HCT116 (cell line): ENCODE results near the gene FNDC7. TPM values are rescaled to one million over a fixed set of nuclear protein-coding genes. Genes with fewer than 3 reads are reported as not detected.

Source experiments
- ATAC-seq: fragments of 200-7000 bp; cut with Tn5 transposase; 2 replicates; pipeline ENCODE4 v1.9.1; 2020; ENCODE audit warnings: mild to moderate bottlenecking, moderate library complexity
- BruUV-seq: library from RNA; stranded (reverse); fragments of 400-500 nt; replicated peaks from 2 replicates; lab custom pipeline; 2021; lab: Mats Ljungman, UMichigan
- CTCF ChIA-PET: fragments of 300-600 bp; sonication (Branson Sonifier 250); formaldehyde crosslinking; loops from one replicate; lab custom pipeline; 2021; ENCODE audit warnings: antibody characterized with exemption; lab: Charles Lee
- POLR2A ChIA-PET: fragments of 300-600, 350-600 bp; sonication (Branson Sonifier 250); formaldehyde crosslinking; loops from one replicate; lab custom pipeline; 2021; ENCODE audit warnings: antibody characterized with exemption; lab: Charles Lee
- RAD21 ChIA-PET, 2 experiments: fragments of 300-600 bp; sonication (Branson Sonifier 250); formaldehyde crosslinking; loops; one replicate each; lab custom pipeline; 2023; ENCODE audit warnings: low total read pairs in 2 of 2; ENCODE audit not compliant: uncharacterized antibody in 2 of 2, unreplicated experiment in 2 of 2, low non-redundant PET in 1 of 2; lab: Charles Lee
- DNase-seq: peaks from one replicate; pipeline ENCODE4 v3.0.0-alpha.2; 2010; ENCODE audit warnings: low read depth, low spot score
- H2AFZ ChIP-seq: fragments of 200-600 bp; shearing (Covaris generic), sonication (generic); 2 replicates; pipeline ENCODE4 v1.6.1; 2017; ENCODE audit warnings: low read depth, mixed run types, mixed read lengths, antibody characterized with exemption, low read length; ENCODE audit not compliant: poor library complexity, severe bottlenecking
- H3K27ac ChIP-seq: 2 replicates; pipeline ENCODE4 v1.5.1; 2012; ENCODE audit warnings: low read depth, low read length
- H3K27me3 ChIP-seq: fragments of 200-600 bp; sonication (generic); 2 replicates; pipeline ENCODE4 v1.6.1; 2016; ENCODE audit warnings: mixed run types, low read length, mixed read lengths; ENCODE audit not compliant: insufficient read depth
- H3K36me3 ChIP-seq, 2 experiments: fragments of 200-500 bp in 1 of 2; fragments of 200-600 bp in 1 of 2; sonication (Bioruptor generic) in 1 of 2; sonication (generic) in 1 of 2; 2 replicates each; pipeline versions ENCODE4 v1.5.1 to v1.6.1; 2014 to 2016; ENCODE audit warnings: low read length in 2 of 2, inconsistent platforms in 1 of 2, mixed read lengths in 1 of 2, mixed run types in 1 of 2; ENCODE audit not compliant: insufficient read depth in 2 of 2, control insufficient read depth in 1 of 2
- H3K4me1 ChIP-seq, 2 experiments: fragments of 200-600 bp in 1 of 2; sonication (generic) in 1 of 2; 2 replicates each; pipeline versions ENCODE4 v1.5.1 to v1.6.1; 2012 to 2017; ENCODE audit warnings: low read length in 2 of 2, inconsistent platforms in 1 of 2, mild to moderate bottlenecking in 1 of 2, mixed read lengths in 1 of 2, mixed run types in 1 of 2, moderate library complexity in 1 of 2; ENCODE audit not compliant: insufficient read depth in 2 of 2, control insufficient read depth in 1 of 2
- H3K4me2 ChIP-seq: fragments of 200-600 bp; sonication (generic); 2 replicates; pipeline ENCODE4 v1.6.1; 2017; ENCODE audit warnings: mixed run types, low read length, mixed read lengths
- H3K4me3 ChIP-seq, 2 experiments: fragments of 200-600 bp in 1 of 2; sonication (generic) in 1 of 2; replicated peaks in 1 of 2; 2 replicates each; pipeline ENCODE4 v1.5.1; 2011 to 2016; ENCODE audit warnings: low read length in 2 of 2, control low read depth in 1 of 2, low read depth in 1 of 2, mild to moderate bottlenecking in 1 of 2, mixed read lengths in 1 of 2, mixed run types in 1 of 2
- H3K79me2 ChIP-seq: fragments of 200-600 bp; sonication (generic); 2 replicates; pipeline ENCODE4 v1.6.1; 2017; ENCODE audit warnings: mild to moderate bottlenecking, mixed run types, low read length, moderate library complexity, mixed read lengths; ENCODE audit not compliant: insufficient read depth
- H3K9ac ChIP-seq: fragments of 200-600 bp; sonication (generic); 2 replicates; pipeline ENCODE4 v1.6.1; 2016; ENCODE audit warnings: low read length, mixed read lengths
- H3K9me2 ChIP-seq: fragments of 200-600 bp; sonication (generic), shearing (Covaris generic); 2 replicates; pipeline ENCODE4 v1.6.1; 2017; ENCODE audit warnings: mixed run types, mild to moderate bottlenecking, moderate library complexity; ENCODE audit not compliant: insufficient read depth
- H3K9me3 ChIP-seq, 2 experiments: fragments of 200-500 bp in 1 of 2; fragments of 200-600 bp in 1 of 2; sonication (Bioruptor generic) in 1 of 2; sonication (generic) in 1 of 2; 2 replicates each; pipeline ENCODE4 v1.6.1; 2014 to 2017; ENCODE audit warnings: low read length in 2 of 2, mixed read lengths in 2 of 2, inconsistent platforms in 1 of 2, low read depth in 1 of 2, mild to moderate bottlenecking in 1 of 2, mixed run types in 1 of 2, moderate library complexity in 1 of 2; ENCODE audit not compliant: control insufficient read depth in 1 of 2, insufficient read depth in 1 of 2
- H4K20me1 ChIP-seq: fragments of 200-600 bp; sonication (generic), shearing (Covaris generic); 2 replicates; pipeline ENCODE4 v1.6.1; 2017; ENCODE audit warnings: mixed run types, mild to moderate bottlenecking, moderate library complexity; ENCODE audit not compliant: insufficient read depth
- ATF3 ChIP-seq: IDR thresholded peaks from 2 replicates; pipeline ENCODE4 v1.6.1; 2012
- CBX3 ChIP-seq: IDR thresholded peaks from 2 replicates; pipeline ENCODE4 v1.6.1; 2012; ENCODE audit warnings: low read depth
- CEBPB ChIP-seq: IDR thresholded peaks from 2 replicates; pipeline ENCODE4 v1.6.1; 2012; ENCODE audit warnings: low read depth
- CTCF ChIP-seq, 3 experiments: fragments of 200-600 bp in 1 of 3; sonication (generic) in 1 of 3; IDR thresholded peaks in 2 of 3; conservative IDR thresholded peaks in 1 of 3; 2 replicates each; pipeline ENCODE4 v1.5.1; 2012 to 2017; ENCODE audit warnings: low read depth in 2 of 3, low read length in 2 of 3, antibody characterized with exemption in 1 of 3, borderline replicate concordance in 1 of 3, control low read depth in 1 of 3, mild to moderate bottlenecking in 1 of 3, mixed read lengths in 1 of 3, mixed run types in 1 of 3, moderate library complexity in 1 of 3; ENCODE audit not compliant: insufficient read depth in 1 of 3
- EGR1 ChIP-seq: IDR thresholded peaks from 2 replicates; pipeline ENCODE4 v1.6.1; 2012; ENCODE audit warnings: low read depth
- ELF1 ChIP-seq: IDR thresholded peaks from 2 replicates; pipeline ENCODE4 v1.6.1; 2012; ENCODE audit warnings: low read depth, borderline replicate concordance
- EZH2phosphoT487 ChIP-seq: fragments of 200-600 bp; IDR thresholded peaks from 2 replicates; pipeline ENCODE4 v1.6.1; 2018; ENCODE audit warnings: antibody characterized with exemption, borderline replicate concordance
- FOSL1 ChIP-seq: IDR thresholded peaks from 2 replicates; pipeline ENCODE4 v1.6.1; 2012; ENCODE audit warnings: low read depth
- JUND ChIP-seq: IDR thresholded peaks from 2 replicates; pipeline ENCODE4 v1.6.1; 2012
- MAX ChIP-seq: IDR thresholded peaks from 2 replicates; pipeline ENCODE4 v1.6.1; 2012
- POLR2A ChIP-seq: IDR thresholded peaks from 2 replicates; pipeline ENCODE4 v1.7.0; 2011; ENCODE audit warnings: borderline replicate concordance; ENCODE audit not compliant: insufficient read depth, insufficient read length; ENCODE audit errors: extremely low read depth
- POLR2AphosphoS5 ChIP-seq: IDR thresholded peaks from 2 replicates; pipeline ENCODE4 v1.6.1; 2011; ENCODE audit warnings: mild to moderate bottlenecking, low read depth, low read length, moderate library complexity
- RAD21 ChIP-seq: IDR thresholded peaks from 2 replicates; pipeline ENCODE4 v1.6.1; 2012; ENCODE audit warnings: low read depth, mild to moderate bottlenecking
- REST ChIP-seq: IDR thresholded peaks from 2 replicates; pipeline ENCODE4 v1.6.1; 2012; ENCODE audit warnings: low read depth
- SIN3A ChIP-seq: IDR thresholded peaks from 2 replicates; pipeline ENCODE4 v1.6.1; 2012; ENCODE audit warnings: low read depth
- SP1 ChIP-seq: IDR thresholded peaks from 2 replicates; pipeline ENCODE4 v1.6.1; 2012; ENCODE audit warnings: low read depth
- TCF7L2 ChIP-seq: IDR thresholded peaks from 2 replicates; pipeline ENCODE4 v1.7.0; 2011; ENCODE audit warnings: borderline replicate concordance, inconsistent platforms; ENCODE audit not compliant: insufficient read depth, insufficient read length; ENCODE audit errors: extremely low read depth
- YY1 ChIP-seq: IDR thresholded peaks from 2 replicates; pipeline ENCODE4 v1.6.1; 2011; ENCODE audit warnings: low read length, low read depth, moderate library complexity, mild to moderate bottlenecking; ENCODE audit not compliant: insufficient replicate concordance; ENCODE audit errors: extremely low read depth
- ZBTB33 ChIP-seq: IDR thresholded peaks from 2 replicates; pipeline ENCODE4 v1.6.1; 2011; ENCODE audit warnings: mild to moderate bottlenecking, low read length, moderate library complexity; ENCODE audit not compliant: insufficient replicate concordance; ENCODE audit errors: extremely low read depth
- ZNF274 ChIP-seq: fragments of 200-500 bp; sonication (Bioruptor generic); IDR thresholded peaks from 2 replicates; pipeline ENCODE4 v1.6.1; 2014; ENCODE audit warnings: mild to moderate bottlenecking, low read depth, low read length, inconsistent platforms
- intact Hi-C: fragments of 100-400 bp; cut with micrococcal nuclease; formaldehyde crosslinking; loops from 2 replicates; pipeline ENCODE4 v1.10.0; 2022
- total RNA-seq: library from RNA; stranded (reverse); gene quantifications from one replicate; pipeline ENCODE4 v1.2.1, GENCODE V29; 2021; ENCODE audit not compliant: unreplicated experiment

The FNDC7 gene
- total RNA-seq, 1 experiment from 2014 or later, result 0.10 TPM

- POLR2A ChIA-PET, result no interaction called here
- no TSS peak for BruUV-seq
Measured at GRCh38 chr1:108791790-108792189, 79.1 kb downstream of the FNDC7 start.

More at GRCh38 chr1:108791790-108792189, 79.1 kb downstream of the FNDC7 start:
- Histone ChIP-seq H3K4me3 (no peak overlapping the region), H3K27me3 (no peaks in the 10 kb centered on the region), H3K9me3 (peaks cover 6 to 18% of the 10 kb centered on the region in 2 experiments; a peak in 1 of 4 replicates), H3K4me2 (no peak overlapping the region), H4K20me1 (no peaks in the 10 kb centered on the region), H2AFZ (no peak overlapping the region), H3K79me2 (no peaks in the 10 kb centered on the region), H3K4me1 (no peaks in the 10 kb centered on the region), H3K9ac (no peak overlapping the region), H3K27ac (no peak overlapping the region), H3K36me3 (0 out of 4 replicates have a peak, but pooled peaks cover 5% of the 10 kb centered on the region in 2 experiments), H3K9me2 (no peaks in the 10 kb centered on the region)
- CTCF ChIA-PET, result no interaction called here
- RAD21 ChIA-PET, result no interaction called here
- no peak for ATAC-seq
- no peak for DNase-seq
- TF ChIP-seq REST, result no peak
- no peak for TF ChIP-seq MAX
- TF ChIP-seq RAD21, result no peak
- TF ChIP-seq CTCF (IDR thresholded peaks at IDR 0.05 in 2 of 3, conservative IDR thresholded peaks at IDR 0.05 in 1 of 3; ENCODE audit: borderline replicate concordance in 1 of 3, insufficient read depth in 1 of 3, low read depth in 2 of 3, low read length in 2 of 3), result no peak
- TF ChIP-seq ZNF274, result no peak
- no peak for TF ChIP-seq POLR2AphosphoS5
- TF ChIP-seq SP1, result no peak
- no peak for TF ChIP-seq ATF3
- TF ChIP-seq YY1, result no peak
- no peak for TF ChIP-seq TCF7L2
- no peak for TF ChIP-seq EGR1
- TF ChIP-seq ELF1, result no peak
- TF ChIP-seq CEBPB, result no peak
- TF ChIP-seq SIN3A, result no peak
- no peak for TF ChIP-seq EZH2phosphoT487
- no peak for TF ChIP-seq FOSL1
- no peak for TF ChIP-seq CBX3
- TF ChIP-seq ZBTB33, result no peak
- TF ChIP-seq POLR2A, result no peak
- TF ChIP-seq JUND, result no peak
- intact Hi-C loops, result no loop called here
